Measurements from ENCODE around the gene TRPM5.

The TRPM5 gene

DNA sequence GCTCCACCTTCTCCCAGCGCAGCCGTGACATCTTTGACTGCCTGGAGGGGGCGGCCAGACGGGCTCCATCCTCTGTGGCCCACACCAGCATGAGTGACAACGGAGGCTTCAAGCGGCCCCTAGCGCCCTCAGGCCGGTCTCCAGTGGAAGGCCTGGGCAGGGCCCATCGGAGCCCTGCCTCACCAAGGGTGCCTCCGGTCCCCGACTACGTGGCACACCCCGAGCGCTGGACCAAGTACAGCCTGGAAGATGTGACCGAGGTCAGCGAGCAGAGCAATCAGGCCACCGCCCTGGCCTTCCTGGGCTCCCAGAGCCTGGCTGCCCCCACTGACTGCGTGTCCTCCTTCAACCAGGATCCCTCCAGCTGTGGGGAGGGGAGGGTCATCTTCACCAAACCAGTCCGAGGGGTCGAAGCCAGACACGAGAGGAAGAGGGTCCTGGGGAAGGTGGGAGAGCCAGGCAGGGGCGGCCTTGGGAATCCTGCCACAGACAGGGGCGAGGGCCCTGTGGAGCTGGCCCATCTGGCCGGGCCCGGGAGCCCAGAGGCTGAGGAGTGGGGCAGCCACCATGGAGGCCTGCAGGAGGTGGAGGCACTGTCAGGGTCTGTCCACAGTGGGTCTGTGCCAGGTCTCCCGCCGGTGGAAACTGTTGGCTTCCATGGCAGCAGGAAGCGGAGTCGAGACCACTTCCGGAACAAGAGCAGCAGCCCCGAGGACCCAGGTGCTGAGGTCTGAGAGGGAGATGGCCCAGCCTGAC is 41.2 kb downstream of the TRPM5 start:
- no peak for DNase-seq (ENCODE audit: low read depth in 3 of 3)

DNA sequence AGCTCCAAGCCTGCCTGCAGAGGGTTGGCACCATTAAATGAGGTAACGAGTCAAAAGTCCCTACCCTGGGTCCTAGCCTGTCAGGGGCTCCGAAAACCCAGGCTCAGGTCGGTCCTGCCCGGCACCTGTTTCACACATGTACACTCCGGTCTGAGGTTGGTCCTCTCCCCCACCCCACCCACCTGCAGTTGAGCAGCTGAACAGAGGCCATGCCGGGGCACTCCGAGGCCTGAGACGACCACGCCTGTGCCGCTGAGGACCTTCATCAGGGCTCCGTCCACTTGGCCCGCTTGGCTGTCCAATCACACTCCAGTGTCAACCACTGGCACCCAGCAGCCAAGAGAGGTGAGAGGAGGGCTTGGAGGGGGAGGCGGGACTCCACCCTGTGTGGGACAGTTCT is 42.2 kb downstream of the TRPM5 start:
- DNase-seq (ENCODE audit: low read depth in 3 of 3) = no peak

DNA sequence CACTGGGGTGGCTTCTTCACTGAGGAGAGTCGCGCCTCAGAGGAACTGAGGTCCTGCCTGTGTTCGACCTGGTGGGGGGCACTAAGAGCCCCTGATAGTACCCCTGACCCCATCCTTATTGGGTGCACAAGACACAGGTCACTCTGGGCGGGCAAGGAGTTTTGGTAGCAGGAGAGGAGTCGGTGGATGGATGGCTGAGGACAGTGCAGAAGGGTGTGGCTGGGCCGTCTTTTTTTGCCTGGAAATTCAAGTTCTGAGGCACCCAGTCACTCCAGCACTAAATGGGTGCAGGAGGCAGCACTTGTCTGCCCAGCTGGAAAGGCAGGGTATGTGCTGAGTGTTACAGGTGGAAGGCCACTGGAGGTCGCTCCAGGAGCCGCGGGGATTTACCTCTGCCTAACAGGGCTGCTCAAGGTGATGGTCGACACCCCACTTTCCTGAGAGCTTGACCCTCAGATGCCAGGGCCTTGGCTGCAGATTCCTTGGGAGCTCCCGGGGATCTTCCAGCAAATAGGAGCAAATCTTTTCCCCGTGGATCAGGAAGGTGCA is 42.8 kb downstream of the TRPM5 start:
- no peak for DNase-seq (ENCODE audit: low read depth in 3 of 3)

DNA sequence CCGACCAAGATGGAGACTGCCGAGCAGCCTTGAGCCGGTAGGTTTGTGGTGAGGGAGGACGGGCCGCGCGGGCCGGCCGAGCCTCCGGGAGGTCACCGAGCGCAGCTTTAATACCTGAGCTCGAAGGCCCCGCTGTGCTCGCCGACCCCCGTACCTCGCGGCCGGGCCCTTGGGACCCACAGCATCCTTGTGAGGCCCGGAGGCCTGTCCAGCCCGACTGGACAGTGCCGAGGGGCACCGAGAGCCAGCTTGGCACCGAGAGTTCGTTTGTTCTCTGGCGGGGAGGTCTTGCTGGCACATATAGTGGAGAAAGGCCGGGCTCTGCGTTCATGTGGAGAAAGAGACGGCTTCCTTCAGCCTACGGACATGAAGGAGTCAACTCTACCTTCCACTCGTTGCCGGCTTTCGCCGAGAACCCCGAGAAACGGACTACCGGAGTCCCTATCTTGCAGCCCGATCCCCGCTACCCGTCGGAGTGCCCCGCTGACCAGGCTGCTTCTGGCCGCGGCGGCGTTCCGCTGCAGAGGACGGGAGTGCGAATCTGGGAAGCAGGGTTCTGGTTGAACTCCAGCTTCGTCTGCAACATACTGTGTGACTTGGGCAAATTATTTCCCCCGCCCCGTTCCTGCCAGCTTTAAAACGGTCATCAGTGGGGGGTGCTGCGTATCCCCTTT is 43.4 kb downstream of the TRPM5 start:
- no peak for DNase-seq (ENCODE audit: low read depth in 3 of 3)

DNA sequence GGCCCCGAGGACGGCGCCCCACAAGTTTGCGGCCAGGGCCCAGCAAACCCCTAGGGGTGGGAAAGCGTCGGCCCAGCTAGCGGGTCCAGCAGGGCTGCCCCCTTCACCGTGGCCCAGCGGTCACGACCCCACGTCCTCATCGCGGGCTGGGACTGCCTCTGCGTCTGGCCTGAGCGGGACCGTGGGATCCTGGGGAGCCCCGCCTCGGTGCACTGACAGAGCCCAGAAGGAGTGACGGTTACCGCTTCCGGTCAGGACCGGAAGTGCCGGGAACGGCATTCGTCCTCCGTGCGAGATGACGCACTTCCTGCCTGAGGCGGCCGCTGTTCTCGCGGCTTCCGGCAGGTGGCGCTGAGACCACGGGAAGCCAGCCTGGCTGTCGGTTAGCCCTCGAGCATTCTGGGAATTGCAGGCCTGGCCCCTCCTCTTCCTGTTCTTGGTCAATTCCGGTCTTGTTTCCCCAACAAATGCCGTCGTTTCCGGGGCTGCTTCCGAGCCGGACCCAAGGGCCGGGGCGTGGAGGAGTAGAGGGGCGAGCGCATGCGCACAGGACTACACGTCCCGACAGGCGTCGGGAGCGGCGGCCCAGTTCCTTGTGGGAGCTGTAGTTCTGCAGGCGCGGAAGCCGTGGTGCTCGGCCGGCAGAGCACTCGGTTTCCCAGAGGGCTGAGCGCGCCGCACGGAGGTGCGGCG is 44.1 kb downstream of the TRPM5 start, which contains the start of gene TSSC4:
TSS of gene TSSC4 (plus strand) at position 682 of the 693 bp plus-strand sequence. CDS start 1,884 bp downstream, outside the sequence.
- DNase-seq (ENCODE audit: low read depth in 3 of 3) = peak; percentile 92 to 99 (median 98)

DNA sequence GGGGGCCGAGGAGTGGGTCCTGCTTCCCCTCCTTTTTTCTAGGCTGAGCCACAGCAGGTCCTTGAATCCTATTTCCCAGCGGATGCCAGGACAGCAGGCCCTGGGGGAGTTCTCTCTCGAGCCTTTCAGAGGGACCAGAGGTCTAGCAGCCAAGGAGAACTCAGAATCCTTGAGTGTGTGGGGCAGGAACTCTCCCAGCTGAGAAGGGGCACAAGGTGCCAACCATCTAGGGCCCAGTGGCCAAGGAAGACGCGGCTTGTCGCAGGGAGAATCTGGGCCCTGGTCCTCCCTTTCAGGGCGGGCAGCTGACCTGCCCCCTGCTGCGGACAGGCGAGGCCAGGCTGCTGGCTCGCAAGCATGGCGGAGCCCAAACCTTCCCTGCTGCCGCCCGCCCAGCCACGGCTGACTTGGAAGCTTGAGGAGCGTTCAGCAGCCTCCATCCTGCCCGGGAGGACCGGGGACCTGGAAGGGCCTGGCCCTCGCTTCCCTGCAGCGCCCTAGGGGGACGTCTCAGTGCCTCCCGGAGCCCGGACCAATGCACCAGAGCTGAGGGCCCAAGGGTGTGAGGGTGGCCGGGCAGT is 44.7 kb downstream of the TRPM5 start:
- DNase-seq (ENCODE audit: low read depth in 3 of 3) = no peak

DNA sequence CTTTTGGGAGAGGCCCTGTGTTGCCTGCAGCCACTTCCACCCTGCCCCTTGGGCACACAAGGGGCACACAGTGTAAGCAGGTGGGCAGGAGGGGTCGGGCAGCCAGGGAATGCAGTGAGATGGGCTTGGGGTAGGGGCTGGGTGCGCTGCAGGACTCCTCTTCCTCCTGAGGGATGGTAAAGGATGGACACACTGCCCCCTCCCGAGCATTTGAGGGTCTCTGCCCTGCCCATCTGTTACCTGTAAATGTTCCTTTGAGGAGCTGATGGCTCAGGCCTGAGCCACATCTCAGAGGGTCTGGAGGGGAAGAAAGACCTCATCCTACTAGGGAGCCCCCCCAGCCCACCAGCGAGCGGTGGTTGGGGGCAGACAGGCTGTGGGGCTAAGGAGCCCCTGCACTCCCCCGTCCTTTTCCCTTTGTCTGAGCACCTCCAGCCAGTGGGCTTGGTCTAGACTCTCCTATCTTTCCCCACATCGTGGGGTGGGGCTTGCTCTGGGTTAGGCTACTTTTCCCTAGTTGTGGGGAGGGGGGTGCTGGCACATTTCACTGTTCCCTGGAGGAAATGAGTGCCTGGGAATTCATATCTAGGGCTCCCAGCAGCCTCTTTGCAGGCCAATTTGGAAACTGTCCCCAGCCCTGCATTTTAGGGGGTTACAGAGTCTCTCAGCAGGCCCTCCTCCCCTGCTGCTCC is 45.5 kb downstream of the TRPM5 start:
- no peak for DNase-seq (ENCODE audit: low read depth in 3 of 3)

DNA sequence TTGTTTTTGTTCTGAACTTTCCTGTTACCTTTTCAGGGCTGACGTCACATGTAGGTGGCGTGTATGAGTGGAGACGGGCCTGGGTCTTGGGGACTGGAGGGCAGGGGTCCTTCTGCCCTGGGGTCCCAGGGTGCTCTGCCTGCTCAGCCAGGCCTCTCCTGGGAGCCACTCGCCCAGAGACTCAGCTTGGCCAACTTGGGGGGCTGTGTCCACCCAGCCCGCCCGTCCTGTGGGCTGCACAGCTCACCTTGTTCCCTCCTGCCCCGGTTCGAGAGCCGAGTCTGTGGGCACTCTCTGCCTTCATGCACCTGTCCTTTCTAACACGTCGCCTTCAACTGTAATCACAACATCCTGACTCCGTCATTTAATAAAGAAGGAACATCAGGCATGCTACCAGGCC is 47.3 kb downstream of the TRPM5 start:
- no peak for DNase-seq (ENCODE audit: low read depth in 3 of 3)

DNA sequence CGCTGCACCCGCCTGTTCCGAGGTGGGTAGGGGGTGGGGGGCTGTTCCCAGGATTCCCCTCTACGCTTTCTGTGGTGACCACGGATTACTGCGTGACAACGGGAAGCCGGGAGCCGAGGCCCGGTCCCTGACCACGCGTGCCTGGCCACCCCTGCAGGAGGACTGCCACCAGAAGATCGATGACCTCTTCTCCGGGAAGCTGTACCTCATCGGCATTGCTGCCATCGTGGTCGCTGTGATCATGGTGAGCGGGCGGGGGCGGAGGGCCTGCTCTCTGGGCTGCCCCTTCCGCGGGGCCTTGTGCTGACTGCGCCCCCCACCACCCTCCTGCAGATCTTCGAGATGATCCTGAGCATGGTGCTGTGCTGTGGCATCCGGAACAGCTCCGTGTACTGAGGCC is 47.8 kb downstream of the TRPM5 start:
- DNase-seq (ENCODE audit: low read depth in 3 of 3) = no peak

DNA sequence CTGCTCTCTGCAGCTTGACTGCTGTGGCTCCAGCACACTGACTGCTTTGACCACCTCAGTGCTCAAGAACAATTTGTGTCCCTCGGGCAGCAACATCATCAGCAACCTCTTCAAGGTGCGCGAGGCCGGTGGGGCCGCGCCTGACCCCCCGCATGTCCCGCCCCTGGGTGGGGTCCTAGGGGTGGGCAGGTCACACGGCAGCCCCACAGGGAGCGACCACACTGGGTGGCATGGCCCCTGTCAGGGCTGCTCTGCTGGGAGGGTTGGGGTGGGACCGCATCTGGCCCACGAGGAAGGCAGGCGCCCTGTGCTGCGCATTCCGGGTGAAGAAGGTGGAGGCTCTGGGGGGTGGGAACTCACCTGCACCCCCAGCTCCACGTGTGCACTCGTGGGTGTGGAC is 48.5 kb downstream of the TRPM5 start:
- DNase-seq (ENCODE audit: low read depth in 3 of 3) = no peak

DNA sequence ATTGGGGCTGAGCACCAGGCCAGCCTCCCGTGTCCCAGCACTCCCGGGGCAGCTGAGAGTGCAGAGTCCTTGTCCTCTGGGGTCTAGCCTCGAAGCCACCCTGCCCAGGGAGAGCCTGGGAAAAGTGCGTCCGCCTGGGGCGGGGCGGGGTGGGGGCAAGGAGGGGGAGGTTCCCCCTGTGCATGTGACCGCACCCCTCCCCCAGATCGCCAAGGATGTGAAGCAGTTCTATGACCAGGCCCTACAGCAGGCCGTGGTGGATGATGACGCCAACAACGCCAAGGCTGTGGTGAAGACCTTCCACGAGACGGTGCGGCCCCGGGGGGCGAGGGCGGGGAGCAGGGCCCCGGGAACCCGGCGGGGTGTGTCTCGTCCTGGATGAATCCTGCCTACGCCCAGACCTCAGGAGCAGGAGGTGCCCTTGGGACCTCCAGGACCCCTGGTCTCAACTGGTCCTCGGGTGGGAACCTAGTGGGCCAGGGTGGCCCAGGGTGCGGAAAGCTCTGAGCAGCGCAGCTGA is 49.0 kb downstream of the TRPM5 start:
- DNase-seq (ENCODE audit: low read depth in 3 of 3) = no peak

DNA sequence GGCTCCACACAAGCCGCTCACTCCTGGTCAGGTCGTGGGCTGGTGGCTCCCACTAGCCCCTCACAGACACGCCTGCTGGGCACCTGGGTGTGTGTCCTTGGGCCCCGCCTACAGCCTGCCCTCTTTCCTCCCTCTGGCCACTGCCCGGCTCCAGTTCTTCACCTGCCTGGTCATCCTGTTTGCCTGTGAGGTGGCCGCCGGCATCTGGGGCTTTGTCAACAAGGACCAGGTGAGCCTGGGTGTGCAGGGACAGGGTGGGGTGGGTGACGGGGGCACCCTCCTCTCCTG is 49.6 kb downstream of the TRPM5 start:
- DNase-seq (ENCODE audit: low read depth in 3 of 3) = no peak

Data from stimulated activated CD4-positive, alpha-beta T cell treated with anti-CD3 and anti-CD28 coated beads, TNF-alpha, amount 100 ng/mL, for 4 hours (primary cell).